ENCODE results near the gene PARP12.
A peak's percentile ranks its signal among the peaks of the same experiment; 100 is the strongest.
"Not testable (repeated sequence)": the region's sequence is repeated elsewhere in the genome, so short reads cannot be mapped to it uniquely, and the experiment has no call there.

Gene PARP12, protein sequence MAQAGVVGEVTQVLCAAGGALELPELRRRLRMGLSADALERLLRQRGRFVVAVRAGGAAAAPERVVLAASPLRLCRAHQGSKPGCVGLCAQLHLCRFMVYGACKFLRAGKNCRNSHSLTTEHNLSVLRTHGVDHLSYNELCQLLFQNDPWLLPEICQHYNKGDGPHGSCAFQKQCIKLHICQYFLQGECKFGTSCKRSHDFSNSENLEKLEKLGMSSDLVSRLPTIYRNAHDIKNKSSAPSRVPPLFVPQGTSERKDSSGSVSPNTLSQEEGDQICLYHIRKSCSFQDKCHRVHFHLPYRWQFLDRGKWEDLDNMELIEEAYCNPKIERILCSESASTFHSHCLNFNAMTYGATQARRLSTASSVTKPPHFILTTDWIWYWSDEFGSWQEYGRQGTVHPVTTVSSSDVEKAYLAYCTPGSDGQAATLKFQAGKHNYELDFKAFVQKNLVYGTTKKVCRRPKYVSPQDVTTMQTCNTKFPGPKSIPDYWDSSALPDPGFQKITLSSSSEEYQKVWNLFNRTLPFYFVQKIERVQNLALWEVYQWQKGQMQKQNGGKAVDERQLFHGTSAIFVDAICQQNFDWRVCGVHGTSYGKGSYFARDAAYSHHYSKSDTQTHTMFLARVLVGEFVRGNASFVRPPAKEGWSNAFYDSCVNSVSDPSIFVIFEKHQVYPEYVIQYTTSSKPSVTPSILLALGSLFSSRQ

DNA sequence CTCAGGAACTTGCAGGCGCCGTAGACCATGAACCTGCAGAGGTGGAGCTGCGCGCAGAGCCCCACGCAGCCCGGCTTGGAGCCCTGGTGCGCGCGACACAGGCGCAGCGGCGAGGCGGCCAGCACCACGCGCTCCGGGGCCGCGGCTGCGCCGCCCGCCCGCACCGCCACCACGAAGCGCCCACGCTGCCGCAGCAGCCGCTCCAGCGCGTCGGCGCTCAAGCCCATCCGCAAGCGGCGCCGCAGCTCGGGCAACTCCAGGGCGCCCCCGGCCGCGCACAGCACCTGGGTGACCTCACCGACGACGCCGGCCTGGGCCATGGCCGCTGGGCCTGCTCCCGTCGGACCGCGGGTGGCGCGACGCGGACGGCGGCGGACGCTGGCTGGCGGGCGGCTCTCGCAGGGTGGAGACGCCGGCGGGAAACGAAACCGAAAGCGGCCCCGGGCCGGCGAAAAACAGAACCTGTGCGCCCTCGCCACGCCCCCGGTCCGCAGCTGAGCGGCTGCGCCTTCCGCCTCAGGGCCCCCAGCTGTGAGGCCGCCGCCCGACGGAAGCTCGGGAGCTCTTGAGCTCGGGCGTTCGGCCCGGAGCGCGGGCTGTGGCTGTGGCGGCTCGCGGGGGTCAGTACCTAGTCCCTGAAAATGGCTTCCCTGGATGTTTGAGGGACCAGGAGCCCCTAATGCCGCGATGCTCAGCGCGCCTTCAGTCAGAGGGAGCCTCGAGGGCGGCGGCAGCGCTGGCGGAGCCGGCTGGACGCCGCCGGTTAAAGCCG, at the start of gene PARP12:
TSS of gene PARP12 (minus strand) at position 424 of the 772 bp plus-strand sequence. CDS start at position 320, 104 bp downstream.
- DNase-seq (ENCODE audit: low read depth), result no peak

DNA sequence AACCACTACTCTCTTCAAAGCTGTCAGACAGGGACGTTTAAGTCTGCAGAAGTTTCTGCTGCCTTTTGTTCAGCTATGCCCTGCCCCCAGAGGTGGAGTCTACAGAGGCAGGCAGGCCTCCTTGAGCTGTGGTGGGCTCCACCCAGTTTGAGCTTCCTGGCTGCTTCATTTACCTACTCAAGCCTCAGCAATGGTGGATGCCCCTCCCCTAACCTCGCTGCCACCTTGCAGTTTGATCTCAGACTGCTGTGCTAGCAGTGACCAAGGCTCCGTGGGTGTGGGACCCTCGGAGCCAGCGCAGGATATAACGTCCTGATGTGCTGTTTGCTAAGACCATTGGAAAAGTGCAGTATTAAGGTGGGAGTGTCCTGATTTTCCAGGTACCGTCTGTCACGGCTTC, 46.0 kb upstream of the PARP12 start:
- DNase-seq (ENCODE audit: low read depth), result not testable (repeated sequence)

GRCh38 chr7:140096459-140096858, 33.7 kb upstream of the PARP12 start:
- DNase-seq (ENCODE audit: low read depth), result no peak

- DNase-seq (ENCODE audit: low read depth), result no peak
Measured at GRCh38 chr7:140093375-140093774, 30.6 kb upstream of the PARP12 start.

GRCh38 chr7:140085447-140085846, 22.7 kb upstream of the PARP12 start:
- no peak for DNase-seq (ENCODE audit: low read depth)

DNA sequence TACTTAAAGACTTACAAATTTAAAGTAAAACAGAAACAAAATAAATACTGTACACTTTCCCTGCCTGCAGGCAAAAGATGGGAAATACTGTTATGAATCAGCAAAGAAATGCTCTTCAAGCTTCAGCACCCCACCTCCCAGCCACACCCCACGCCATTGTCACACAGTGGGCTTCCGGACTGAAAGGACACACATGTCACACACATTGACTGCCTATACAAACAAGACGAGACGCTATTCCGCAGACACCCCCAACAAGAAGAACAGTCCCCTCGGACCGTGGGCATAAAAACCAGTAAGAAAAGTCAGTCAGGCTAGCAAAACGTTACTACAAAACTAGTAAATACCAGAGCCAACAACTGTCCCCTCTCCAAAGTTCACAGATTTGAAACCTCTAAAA, 22.2 kb upstream of the PARP12 start:
- no peak for DNase-seq (ENCODE audit: low read depth)

DNA sequence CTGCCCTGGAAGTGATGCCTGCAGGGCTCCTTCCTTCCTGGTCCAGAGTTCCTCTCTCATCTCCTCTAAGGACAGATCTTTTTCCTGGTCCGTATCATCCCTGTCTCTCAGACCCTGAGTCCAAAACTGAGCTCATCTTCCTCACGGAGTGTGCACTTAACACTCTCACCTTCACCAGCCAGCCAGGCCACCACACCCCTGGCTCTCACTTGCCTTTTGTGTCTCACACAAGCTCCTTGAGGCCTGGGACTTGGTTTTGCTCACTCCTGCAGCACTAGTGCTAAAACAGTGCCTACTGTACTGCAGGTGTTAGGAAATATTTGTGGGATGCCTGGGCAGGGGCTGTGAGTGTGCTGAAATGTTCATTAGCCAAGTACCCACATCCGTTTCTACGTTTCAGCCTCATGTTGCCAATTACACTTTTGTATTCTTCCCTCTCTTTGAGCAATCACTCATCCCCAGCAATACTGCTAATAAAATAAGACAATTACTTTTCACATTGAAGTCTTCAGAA, 21.4 kb upstream of the PARP12 start:
- DNase-seq (ENCODE audit: low read depth), result no peak

- DNase-seq (ENCODE audit: low read depth), result no peak
Measured at GRCh38 chr7:140082770-140083169, 20.0 kb upstream of the PARP12 start.

- no peak for DNase-seq (ENCODE audit: low read depth)
Measured at GRCh38 chr7:140081774-140082425, 19.1 kb upstream of the PARP12 start.

DNA sequence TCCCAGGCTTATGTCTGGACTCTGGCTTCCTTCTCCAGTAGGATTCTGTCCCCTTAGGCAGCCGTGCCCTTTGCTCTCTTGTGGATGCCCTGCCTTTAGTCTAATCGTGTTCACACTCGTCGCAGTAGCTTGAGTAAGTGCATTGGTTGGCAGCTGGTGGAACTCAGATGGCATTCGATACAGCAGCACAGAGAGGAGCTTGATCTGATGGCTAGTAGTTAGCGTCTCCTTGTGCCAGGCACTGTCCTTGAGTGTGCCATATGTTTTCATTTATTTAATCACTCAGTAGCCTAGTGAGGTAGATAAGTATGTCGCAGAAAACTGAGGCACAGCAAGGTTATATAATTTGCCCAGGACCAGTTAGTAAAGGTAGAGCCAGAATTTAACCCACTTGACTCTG, 18.2 kb upstream of the PARP12 start:
- no peak for DNase-seq (ENCODE audit: low read depth)

- no peak for DNase-seq (ENCODE audit: low read depth)
Measured at GRCh38 chr7:140079121-140079536, 16.4 kb upstream of the PARP12 start.

GRCh38 chr7:140078392-140078791, 15.6 kb upstream of the PARP12 start:
- DNase-seq (ENCODE audit: low read depth), result no peak

- DNase-seq (ENCODE audit: low read depth), result peak; percentile 29
Measured at GRCh38 chr7:140074780-140075179, 12.0 kb upstream of the PARP12 start.

GRCh38 chr7:140070546-140070945, 7.8 kb upstream of the PARP12 start:
- no peak for DNase-seq (ENCODE audit: low read depth)

- DNase-seq (ENCODE audit: low read depth), result no peak
Measured at GRCh38 chr7:140069298-140069949, 6.7 kb upstream of the PARP12 start.

DNA sequence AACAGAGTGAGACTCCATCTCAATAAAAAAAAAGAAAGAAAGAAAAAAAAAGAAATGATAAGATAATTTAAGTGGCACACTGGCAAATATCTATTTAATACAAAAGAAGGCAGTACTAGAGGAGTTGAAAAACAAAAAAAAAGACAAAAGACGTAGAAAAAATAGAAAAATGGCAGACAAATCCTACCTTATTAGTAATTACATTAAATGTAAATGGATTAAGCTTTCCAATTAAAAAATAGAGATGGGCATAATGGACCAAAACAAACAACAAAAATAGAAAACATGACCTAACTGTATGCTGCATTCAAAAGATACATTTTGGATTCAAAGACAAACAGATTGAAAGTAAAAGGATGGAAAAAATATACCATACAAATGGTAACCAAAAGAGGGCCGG, 5.3 kb upstream of the PARP12 start:
- no peak for DNase-seq (ENCODE audit: low read depth)

DNA sequence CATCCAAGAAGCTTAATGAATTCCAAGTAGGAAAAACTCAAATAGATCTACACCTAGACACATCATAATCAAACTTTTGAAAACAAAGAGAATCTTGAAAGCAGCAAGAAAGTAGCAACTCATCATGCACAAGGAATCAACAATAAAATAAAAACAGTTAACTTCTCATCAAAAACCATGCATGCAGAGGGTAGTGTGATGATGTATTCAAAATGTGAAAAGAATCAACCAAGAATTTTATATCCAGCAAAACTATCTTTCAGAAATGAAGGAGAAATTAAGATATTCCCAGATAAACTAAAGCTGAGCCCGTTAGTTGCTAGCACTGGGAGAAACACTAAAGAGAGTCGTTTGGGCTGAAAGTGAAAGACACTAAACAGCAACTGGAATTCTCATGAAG, 4.3 kb upstream of the PARP12 start:
- no peak for DNase-seq (ENCODE audit: low read depth)

DNA sequence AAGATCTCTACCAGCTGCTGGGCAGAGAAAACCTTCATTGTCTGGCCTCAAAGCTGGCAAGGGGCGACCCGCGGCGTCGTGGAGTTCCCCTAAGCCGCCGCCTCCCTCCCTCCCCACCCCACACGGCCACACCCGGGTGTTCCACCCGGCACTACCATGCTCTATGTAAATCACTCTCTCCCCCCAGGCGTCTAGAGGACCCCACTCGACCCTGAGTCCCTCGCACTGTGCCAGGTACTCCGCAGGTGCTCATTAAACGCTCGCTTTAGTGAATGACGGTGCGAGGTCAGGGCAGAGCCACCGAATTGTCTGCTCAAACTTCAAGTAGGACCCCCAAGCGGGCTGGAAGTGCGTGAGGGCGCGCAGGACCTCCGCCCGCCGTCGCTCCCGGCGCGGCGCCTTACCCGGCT, 628 bp downstream of the PARP12 start:
- DNase-seq (ENCODE audit: low read depth), result no peak

- no peak for DNase-seq (ENCODE audit: low read depth)
Measured at GRCh38 chr7:140061607-140061930, 1.2 kb downstream of the PARP12 start.

GRCh38 chr7:140060788-140061606, 1.8 kb downstream of the PARP12 start:
- DNase-seq (ENCODE audit: low read depth), result no peak

DNA sequence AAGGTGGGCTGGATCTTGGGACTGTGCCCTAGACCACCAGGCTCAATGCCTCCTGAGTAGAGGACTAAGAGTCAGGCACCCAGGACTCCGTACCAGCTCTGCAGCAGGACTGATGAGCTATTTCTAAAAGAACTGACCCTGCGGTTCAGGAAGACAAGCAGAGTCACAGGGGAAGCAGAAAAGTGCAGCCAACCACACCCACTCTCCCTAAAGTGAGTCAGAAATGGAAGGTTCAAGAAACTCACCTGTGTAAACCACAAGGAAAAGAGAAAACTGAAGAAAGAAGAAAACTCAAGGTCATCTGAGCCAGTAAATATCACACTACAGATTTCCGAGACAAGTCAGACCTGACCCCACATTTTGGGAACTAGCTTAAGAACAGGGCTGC, 2.5 kb downstream of the PARP12 start:
- DNase-seq (ENCODE audit: low read depth), result no peak

Measured in GM04503 (cell line).